Aorta (tissue), 5 donors: Measurements from ENCODE around the gene SCYL1. TPM values are rescaled to one million over a fixed set of nuclear protein-coding genes. Genes with fewer than 3 reads are reported as not detected.

ENCODE experiments used
- ATAC-seq: fragments of 200-7000 bp; cut with Tn5 transposase; one replicate; pipeline ENCODE4 v1.9.1; 2022; ENCODE audit warnings: moderate library complexity; ENCODE audit not compliant: low FRiP score
- DNase-seq, 2 donors: peaks; one replicate each; pipeline ENCODE4 v3.0.0-alpha.2; 2020
- H3K27ac ChIP-seq, 2 donors: one replicate each; pipeline ENCODE4 v1.5.1; 2013; ENCODE audit warnings: low read length in 2 of 2, mild to moderate bottlenecking in 2 of 2, moderate library complexity in 2 of 2, control low read depth in 1 of 2, inconsistent platforms in 1 of 2, low read depth in 1 of 2
- H3K27me3 ChIP-seq, 2 donors: one replicate each; pipeline ENCODE4 v1.6.1; 2013; ENCODE audit warnings: control low read depth in 1 of 2, low read length in 1 of 2, mild to moderate bottlenecking in 1 of 2, moderate library complexity in 1 of 2; ENCODE audit not compliant: insufficient read depth in 2 of 2, control insufficient read depth in 1 of 2
- H3K36me3 ChIP-seq, 2 donors: one replicate each; pipeline ENCODE4 v1.6.1; 2013; ENCODE audit warnings: control low read depth in 1 of 2, low read length in 1 of 2, mild to moderate bottlenecking in 1 of 2; ENCODE audit not compliant: insufficient read depth in 2 of 2, control insufficient read depth in 1 of 2
- H3K4me1 ChIP-seq, 2 donors: one replicate each; pipeline ENCODE4 v1.6.1; 2013; ENCODE audit warnings: low read length in 2 of 2, control low read depth in 1 of 2, mild to moderate bottlenecking in 1 of 2, moderate library complexity in 1 of 2; ENCODE audit not compliant: insufficient read depth in 2 of 2, control insufficient read depth in 1 of 2
- H3K4me3 ChIP-seq, 2 donors: one replicate each; pipeline ENCODE4 v1.5.1; 2013; ENCODE audit warnings: low read length in 2 of 2, control low read depth in 1 of 2, mild to moderate bottlenecking in 1 of 2
- H3K9me3 ChIP-seq: one replicate; pipeline ENCODE4 v1.6.1; 2013; ENCODE audit warnings: mild to moderate bottlenecking, low read length; ENCODE audit not compliant: control insufficient read depth
- whole genome bisulfite sequencing, 2 donors: extraction: QIAGEN DNeasy Blood & Tissue Kit; methylation state at CpG; one replicate each; pipeline ENCODE4 v1.1.7; 2013; 5-methylcytosine and 5-hydroxymethylcytosine counted together
- intact Hi-C, 2 donors: fragments of 100-400 bp; cut with DNase I; formaldehyde crosslinking; loops; one replicate each; pipeline versions ENCODE4 v1.14.2 to v1.15.0; 2022
- polyA plus RNA-seq, 2 donors: library from polyadenylated mRNA; stranded (reverse); fragments of 200-250 nt; gene quantifications; one replicate each; pipeline ENCODE4 v1.2.3, GENCODE V29; 2013
- total RNA-seq, 2 donors: library from RNA; stranded (reverse); fragmentation: NEBNext Ultra II Directional; extraction: Animal tissue kit (Norgen Biotek cat#: 25700); gene quantifications; one replicate each; pipeline ENCODE4 v1.2.1, GENCODE V29; 2021
- donor health status: healthy with polysubstance abuse.
- donor health status: Bipolar disorder and iron deficiency.
- donor health status: DM: no; HTN: no; CAD: no.
- donor health status: DM: no; HTN: no; CAD: no.
- donor health status: DM: yes; HTN: yes; CAD: no.

Gene SCYL1
- total and polyA plus RNA-seq, 4 donors: 31.3 to 98.9 (median 74.2) TPM

- Histone ChIP-seq H3K4me3 (no peak overlapping the region), H3K9me3 (no peaks in the 10 kb centered on the region), H3K27me3 (no peaks in the 10 kb centered on the region), H3K4me1 (peaks cover 2% of the 10 kb centered on the region in 2 donors), H3K36me3 (no peaks in the 10 kb centered on the region), H3K27ac (peak overlapping the region; percentile 73 to 98)
- ATAC-seq (no peak), DNase-seq (no peak)
- intact Hi-C loops: no loop called here
- WGBS, 2 donors: 14 to 20% methylated on average over 4 of the region's 4 CpGs
These were observed 32.6 kb upstream of the SCYL1 start for GRCh38 chr11:65492387-65492636.

GRCh38 chr11:65492637-65493366, 32.1 kb upstream of the SCYL1 start:
- Histone ChIP-seq H3K27me3 (no peaks in the 10 kb centered on the region), H3K4me1 (peaks cover 2% of the 10 kb centered on the region in 2 donors), H3K36me3 (no peaks in the 10 kb centered on the region), H3K9me3 (no peaks in the 10 kb centered on the region), H3K27ac (peak overlapping the region; percentile 73 to 98), H3K4me3 (no peak overlapping the region)
- ATAC-seq (peak; percentile 34), DNase-seq (peak; percentile 91 to 93)
- 22 to 25% methylated on average over 6 of the region's 6 CpGs for WGBS, 2 donors
- intact Hi-C loops: no loop called here

GRCh38 chr11:65493367-65494176, 31.3 kb upstream of the SCYL1 start:
- intact Hi-C loops: loop anchor here in 1 of 2 donors (1.0 kb wide), 1 partner anchor 21 kb away; no protein-coding TSS in a partner anchor
- H3K9me3 ChIP-seq: no peaks in the 10 kb centered on the region
- peaks cover 0 to 2% of the 10 kb centered on the region in 2 donors for H3K4me1 ChIP-seq
- no peak overlapping the region for H3K4me3 ChIP-seq
- H3K27ac ChIP-seq: peak overlapping the region; percentile 73 to 98
- ATAC-seq (no peak), DNase-seq (peak; percentile 92)
- no peaks in the 10 kb centered on the region for H3K27me3 ChIP-seq
- 19 to 23% methylated on average over 12 of the region's 12 CpGs for WGBS, 2 donors
- no peaks in the 10 kb centered on the region for H3K36me3 ChIP-seq

- WGBS, 2 donors: 5 to 6% methylated on average over 15 of the region's 15 CpGs
These were observed 28.4 kb upstream of the SCYL1 start for GRCh38 chr11:65496304-65497140.

GRCh38 chr11:65497141-65498041, 27.5 kb upstream of the SCYL1 start:
- H3K36me3 ChIP-seq: peaks cover 0 to 4% of the 10 kb centered on the region in 2 donors
- peak; percentile 99 to 100 for DNase-seq
- peak overlapping the region; percentile 100 for H3K27ac ChIP-seq
- ATAC-seq: peak; percentile 93
- 0% methylated on average over 46 to 61 of the region's 61 CpGs for WGBS, 2 donors
- intact Hi-C loops: loop anchor here in 1 of 2 donors (1.0 kb wide), 1 partner anchor 75 kb away; the partner anchor contains the start of gene NEAT1
- H3K4me1 ChIP-seq: peaks cover 0 to 1% of the 10 kb centered on the region in 2 donors
- no peaks in the 10 kb centered on the region for H3K9me3 ChIP-seq
- H3K27me3 ChIP-seq: peaks cover 0 to 2% of the 10 kb centered on the region in 2 donors
- peak overlapping the region; percentile 60 to 75 for H3K4me3 ChIP-seq

More at GRCh38 chr11:65496304-65497140, 28.4 kb upstream of the SCYL1 start:
- peak; percentile 41 to 49 for DNase-seq
- Histone ChIP-seq H3K36me3 (peaks cover 0 to 3% of the 10 kb centered on the region in 2 donors), H3K27me3 (peaks cover 0 to 2% of the 10 kb centered on the region in 2 donors), H3K4me3 (peak overlapping the region in 1 of 2 donors; percentile 27), H3K9me3 (no peaks in the 10 kb centered on the region), H3K27ac (peak overlapping the region; percentile 98 to 99), H3K4me1 (peaks cover 0 to 2% of the 10 kb centered on the region in 2 donors)
- no peak for ATAC-seq
- intact Hi-C loops: no loop called here

GRCh38 chr11:65498042-65498726, 26.7 kb upstream of the SCYL1 start:
- WGBS, 2 donors: 3% methylated on average over 24 of the region's 24 CpGs
- H3K27ac ChIP-seq: peak overlapping the region; percentile 100
- ATAC-seq: no peak
- intact Hi-C loops: loop anchor here in 1 of 2 donors (1.0 kb wide), 1 partner anchor 76 kb away; the partner anchor contains the start of gene NEAT1
- peak; percentile 71 to 74 for DNase-seq
- peaks cover 0 to 6% of the 10 kb centered on the region in 2 donors for H3K36me3 ChIP-seq
- peak overlapping the region; percentile 60 to 75 for H3K4me3 ChIP-seq
- H3K4me1 ChIP-seq: no peaks in the 10 kb centered on the region
- peaks cover 0 to 2% of the 10 kb centered on the region in 2 donors for H3K27me3 ChIP-seq
- no peaks in the 10 kb centered on the region for H3K9me3 ChIP-seq

GRCh38 chr11:65498727-65498976, 26.2 kb upstream of the SCYL1 start:
- H3K27ac ChIP-seq: peak overlapping the region; percentile 100
- peaks cover 0 to 6% of the 10 kb centered on the region in 2 donors for H3K36me3 ChIP-seq
- peaks cover 0 to 2% of the 10 kb centered on the region in 2 donors for H3K27me3 ChIP-seq
- no peak for ATAC-seq
- DNase-seq: no peak
- no peaks in the 10 kb centered on the region for H3K9me3 ChIP-seq
- WGBS, 2 donors: 0 to 2% methylated on average over 6 of the region's 6 CpGs
- intact Hi-C loops: loop anchor here in 1 of 2 donors (1.0 kb wide), 1 partner anchor 76 kb away; the partner anchor contains the start of gene NEAT1
- H3K4me1 ChIP-seq: no peaks in the 10 kb centered on the region
- H3K4me3 ChIP-seq: peak overlapping the region; percentile 60 to 75
